ENCODE data around the gene ACOT7.

DNA sequence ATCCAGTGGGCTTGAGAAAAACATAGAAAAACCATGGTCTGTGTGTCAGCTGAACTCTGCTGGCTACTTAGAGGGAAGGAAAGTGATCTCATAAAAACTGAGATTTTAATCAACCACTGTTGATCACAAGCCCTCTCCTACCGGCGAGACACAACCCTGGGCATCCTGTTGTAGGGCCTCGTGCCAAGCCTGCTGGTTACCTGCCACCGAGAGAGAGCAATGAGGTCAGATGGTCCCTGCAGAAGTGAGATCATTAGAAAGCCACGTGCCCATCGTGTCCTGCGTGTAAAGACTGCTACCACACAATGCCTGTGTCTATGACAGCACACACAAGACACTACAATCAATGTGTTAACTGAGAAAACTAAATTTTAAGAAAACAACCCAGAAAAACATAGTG, 91.0 kb downstream of the ACOT7 start:
- TF ChIP-seq, protein P1, sequence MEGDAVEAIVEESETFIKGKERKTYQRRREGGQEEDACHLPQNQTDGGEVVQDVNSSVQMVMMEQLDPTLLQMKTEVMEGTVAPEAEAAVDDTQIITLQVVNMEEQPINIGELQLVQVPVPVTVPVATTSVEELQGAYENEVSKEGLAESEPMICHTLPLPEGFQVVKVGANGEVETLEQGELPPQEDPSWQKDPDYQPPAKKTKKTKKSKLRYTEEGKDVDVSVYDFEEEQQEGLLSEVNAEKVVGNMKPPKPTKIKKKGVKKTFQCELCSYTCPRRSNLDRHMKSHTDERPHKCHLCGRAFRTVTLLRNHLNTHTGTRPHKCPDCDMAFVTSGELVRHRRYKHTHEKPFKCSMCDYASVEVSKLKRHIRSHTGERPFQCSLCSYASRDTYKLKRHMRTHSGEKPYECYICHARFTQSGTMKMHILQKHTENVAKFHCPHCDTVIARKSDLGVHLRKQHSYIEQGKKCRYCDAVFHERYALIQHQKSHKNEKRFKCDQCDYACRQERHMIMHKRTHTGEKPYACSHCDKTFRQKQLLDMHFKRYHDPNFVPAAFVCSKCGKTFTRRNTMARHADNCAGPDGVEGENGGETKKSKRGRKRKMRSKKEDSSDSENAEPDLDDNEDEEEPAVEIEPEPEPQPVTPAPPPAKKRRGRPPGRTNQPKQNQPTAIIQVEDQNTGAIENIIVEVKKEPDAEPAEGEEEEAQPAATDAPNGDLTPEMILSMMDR (IDR thresholded peaks at IDR 0.05), result no peak
- TF ChIP-seq POLR2A (IDR thresholded peaks at IDR 0.05), result no peak
- no peak for TF ChIP-seq EP300 (IDR thresholded peaks at IDR 0.05; ENCODE audit: low read depth)
- TF ChIP-seq POLR2AphosphoS5 (IDR thresholded peaks at IDR 0.05), result no peak

Measured in transverse colon (tissue), 4 donors.